ENCODE data around the gene C2orf49.

The C2orf49 gene

DNA sequence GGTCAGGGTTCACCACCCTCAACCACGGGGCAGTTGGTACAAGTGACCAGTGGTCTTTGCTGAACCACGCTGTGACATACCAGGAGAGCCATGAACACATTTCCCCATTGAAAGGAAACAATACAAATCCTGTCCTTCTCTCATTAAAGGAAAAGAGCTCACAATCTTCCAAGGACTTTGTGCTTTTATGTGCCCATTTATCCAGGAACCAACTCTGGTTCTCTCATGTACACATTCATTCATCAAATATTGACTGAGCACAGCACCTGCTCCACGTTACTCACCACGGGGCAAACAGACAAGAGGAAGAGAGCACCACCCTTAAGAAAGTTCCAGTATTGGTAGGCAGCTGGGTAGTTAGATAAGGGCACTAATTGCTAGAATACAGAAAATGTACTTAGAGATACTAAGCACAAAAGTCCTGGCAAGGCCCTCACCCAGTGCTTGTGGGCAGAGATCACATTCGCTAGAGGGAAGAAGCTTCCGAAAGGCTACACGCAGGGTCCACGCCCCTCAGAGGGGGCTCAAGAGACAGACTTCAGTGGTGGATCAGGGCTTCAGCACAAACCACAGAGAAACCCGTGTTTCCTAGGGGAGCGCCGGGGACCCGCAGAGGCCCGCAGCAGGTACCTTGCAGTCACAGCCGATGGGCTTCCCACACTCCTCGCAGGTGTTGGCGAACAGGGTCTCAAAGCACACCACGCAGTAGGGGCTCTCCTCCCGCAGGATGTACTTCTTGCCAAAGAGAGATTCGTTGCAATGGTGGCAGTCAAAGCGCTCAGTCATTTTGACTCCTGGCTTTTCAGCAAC, 48.6 kb downstream of the C2orf49 start:
- no peak for DNase-seq

DNA sequence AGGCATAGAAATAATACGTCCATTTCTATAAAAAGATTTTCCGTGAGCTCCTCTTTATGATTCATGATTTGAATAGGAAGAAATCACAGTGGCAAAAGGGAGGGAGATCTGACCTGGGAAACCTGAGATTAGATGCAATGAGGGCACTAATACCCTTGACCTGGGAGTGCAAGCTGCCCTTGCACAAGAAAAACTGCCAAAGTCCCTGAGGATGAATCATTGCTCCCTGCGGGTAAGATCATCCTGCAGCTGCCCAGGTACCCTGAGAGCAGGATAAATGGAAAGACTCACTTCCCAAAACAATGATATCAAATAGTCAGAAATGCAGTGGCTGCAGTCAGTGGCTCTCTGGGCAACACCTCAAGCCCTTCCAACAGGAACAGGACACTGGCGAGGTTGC, 49.9 kb downstream of the C2orf49 start:
- no peak for DNase-seq

DNA sequence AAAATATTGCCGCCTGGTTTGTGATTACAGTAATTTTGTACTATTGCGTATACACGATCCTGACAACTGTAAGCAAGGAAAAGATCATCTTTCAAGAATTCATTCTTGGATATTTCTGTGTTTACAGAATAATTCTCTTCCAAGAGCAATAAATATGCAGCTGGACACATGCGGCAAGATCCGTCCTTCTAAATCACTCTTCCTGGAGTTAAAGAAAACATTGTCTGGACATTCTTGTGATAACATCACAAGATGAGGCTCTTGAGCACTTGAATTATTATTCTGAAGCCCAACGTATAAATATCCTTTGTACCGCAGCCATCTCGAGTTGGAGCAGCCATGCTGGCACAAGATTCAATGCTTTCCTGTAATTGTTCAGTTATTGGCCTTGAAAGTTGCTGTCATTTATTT, 51.6 kb downstream of the C2orf49 start:
- DNase-seq = no peak

DNA sequence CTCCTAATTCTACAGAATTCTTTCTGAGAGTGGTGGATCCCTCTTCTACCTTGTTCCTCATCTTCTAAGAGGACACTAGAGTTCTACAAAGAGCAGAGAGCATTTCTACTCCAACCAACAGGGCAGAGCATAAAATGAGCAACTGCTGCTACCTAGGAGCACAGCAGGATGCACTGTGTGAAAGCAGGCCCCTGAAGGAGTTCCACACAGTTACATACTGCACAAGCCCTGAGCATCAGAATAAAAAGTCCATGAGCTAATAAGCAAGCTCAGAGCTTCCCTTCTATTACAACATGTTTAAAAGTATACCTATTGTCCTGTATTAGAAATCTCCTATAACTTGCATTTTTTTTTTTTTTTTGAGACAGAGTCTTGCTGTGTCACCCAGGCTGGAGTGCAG, 53.1 kb downstream of the C2orf49 start:
- DNase-seq = no peak

- no peak for DNase-seq
Observed at GRCh38 chr2:105391058-105391627, 53.8 kb downstream of the C2orf49 start.

GRCh38 chr2:105391763-105392662, 54.7 kb downstream of the C2orf49 start:
- DNase-seq = no peak

DNA sequence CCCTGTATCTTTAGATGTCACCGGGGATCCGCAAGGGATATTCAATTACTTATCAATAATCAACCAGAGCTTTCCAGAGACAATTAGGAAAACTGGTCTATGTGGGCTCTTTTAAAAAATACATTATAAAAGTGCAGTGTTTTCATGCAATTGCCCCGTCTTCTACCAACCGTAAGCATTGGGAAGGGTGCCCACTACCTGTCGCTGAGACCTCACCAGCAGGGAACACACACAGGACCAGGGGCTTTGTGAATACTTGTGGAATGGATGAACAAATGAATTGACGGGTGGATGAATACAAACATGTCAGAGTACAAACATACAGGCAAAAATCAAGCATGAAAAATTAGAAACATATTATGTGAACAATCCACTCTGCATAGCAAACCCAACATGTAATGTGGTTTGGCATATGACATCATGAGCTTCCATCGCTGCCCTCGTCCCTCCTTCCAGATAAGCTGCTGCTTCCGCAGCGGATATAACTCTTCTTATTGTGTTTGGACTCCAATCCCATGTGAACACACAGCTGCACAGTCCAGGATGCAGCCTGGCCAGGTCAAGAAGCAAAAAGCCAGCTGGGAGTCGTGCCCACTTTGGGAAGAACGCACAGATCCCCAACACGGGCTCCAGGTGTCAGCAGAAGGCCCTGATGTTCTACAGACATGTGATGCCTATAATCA, 56.2 kb downstream of the C2orf49 start:
- no peak for DNase-seq

DNA sequence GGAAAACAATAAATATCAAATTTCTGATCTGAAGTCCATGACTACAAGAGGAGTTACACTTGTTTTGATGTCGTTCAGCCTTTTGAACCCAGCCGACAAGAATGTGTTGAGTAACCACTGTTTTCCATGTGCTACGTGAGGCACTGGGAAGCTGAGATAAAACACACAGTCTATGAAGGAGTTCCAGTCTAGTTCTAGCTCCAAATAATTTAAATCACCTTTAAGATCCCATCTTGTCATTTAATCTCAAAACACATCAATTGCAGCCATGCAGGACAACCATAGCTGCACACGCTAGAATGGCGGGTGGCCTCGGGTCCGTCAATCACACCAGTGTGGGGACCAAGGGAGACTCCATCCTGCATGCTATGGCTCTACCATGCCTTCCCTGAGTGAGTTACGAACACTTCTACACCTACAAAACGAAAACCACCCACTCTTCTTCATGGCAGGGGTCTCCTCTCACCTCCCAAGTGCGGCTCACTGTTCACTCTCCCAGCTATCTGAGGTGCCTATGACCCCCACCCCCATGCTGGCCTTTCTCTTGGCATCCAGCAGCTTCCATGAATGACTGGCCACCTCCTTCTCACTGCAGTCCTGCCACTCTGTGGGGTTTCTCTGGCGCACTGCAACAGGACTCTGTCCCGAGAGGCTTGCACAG, 57.7 kb downstream of the C2orf49 start:
- DNase-seq = no peak

- no peak for DNase-seq
Observed at GRCh38 chr2:105395691-105396090, 58.4 kb downstream of the C2orf49 start.

DNA sequence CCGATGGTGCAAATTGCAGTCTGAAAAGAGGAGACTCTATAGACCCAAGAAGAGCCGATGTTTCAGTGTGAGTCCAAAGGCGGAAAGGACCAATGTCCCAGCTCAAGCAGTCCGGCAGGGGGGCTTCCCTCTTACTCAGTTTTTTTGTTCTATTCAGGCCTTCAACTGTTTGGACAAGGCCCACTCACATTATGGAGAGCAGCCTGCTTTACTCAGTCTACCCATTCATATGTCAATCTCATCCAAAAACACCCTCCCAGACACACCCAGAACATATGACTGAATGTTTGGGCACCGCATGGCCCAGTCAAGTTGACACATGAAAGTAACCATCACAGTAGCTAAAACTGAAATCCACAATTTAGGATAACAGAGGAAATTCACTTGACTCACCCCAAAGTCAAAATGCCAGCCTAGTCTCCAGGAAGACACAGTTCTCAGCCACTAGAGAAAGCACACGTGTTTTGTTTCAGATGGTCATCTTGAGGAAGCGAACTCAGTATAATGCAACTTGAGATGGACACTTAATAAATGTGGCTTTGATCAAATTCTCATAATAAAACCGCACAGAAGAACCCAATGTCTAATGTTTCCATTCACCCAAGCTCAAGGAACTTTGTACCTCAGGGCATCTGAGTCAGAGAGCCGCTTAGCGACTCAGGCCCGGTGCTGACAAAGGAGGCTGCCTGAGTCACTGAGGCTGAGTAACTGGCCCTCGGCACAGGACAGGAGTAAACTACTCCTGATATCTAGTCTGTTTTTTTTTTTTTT, 59.1 kb downstream of the C2orf49 start:
- DNase-seq = no peak

DNA sequence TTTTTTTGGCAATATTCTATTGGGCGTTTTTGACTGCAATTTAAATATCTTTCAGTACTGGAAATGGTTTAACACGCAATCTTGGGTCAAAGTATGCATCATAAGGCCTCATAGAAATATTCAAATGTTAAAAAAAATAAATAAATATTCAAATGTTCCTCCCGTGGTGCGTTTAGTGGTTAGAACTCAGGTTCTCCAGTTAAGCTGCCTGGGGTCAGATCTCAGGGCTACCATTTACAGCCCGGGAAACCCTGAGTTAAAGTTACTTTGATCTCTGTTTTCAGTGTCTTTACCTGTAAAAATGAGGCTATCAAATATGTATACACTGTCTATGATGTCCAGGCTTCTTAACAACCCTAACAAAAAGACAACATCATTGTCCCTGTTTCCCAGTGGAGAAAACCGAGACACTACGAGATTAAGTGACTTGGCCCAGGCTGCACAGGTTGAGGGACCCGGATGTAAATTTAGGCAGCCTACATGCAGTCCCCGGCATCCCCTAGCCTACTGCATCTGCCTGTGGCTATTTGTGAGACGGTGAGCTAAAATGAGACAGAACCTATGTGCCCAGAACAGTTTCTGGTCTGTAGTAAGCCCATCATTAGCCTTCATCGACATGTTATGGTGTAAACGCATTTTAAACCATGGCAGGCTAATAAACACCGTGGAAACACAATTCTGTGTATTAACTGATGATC, 59.8 kb downstream of the C2orf49 start:
- no peak for DNase-seq

- DNase-seq = no peak
Observed at GRCh38 chr2:105397953-105398335, 60.6 kb downstream of the C2orf49 start.

DNA sequence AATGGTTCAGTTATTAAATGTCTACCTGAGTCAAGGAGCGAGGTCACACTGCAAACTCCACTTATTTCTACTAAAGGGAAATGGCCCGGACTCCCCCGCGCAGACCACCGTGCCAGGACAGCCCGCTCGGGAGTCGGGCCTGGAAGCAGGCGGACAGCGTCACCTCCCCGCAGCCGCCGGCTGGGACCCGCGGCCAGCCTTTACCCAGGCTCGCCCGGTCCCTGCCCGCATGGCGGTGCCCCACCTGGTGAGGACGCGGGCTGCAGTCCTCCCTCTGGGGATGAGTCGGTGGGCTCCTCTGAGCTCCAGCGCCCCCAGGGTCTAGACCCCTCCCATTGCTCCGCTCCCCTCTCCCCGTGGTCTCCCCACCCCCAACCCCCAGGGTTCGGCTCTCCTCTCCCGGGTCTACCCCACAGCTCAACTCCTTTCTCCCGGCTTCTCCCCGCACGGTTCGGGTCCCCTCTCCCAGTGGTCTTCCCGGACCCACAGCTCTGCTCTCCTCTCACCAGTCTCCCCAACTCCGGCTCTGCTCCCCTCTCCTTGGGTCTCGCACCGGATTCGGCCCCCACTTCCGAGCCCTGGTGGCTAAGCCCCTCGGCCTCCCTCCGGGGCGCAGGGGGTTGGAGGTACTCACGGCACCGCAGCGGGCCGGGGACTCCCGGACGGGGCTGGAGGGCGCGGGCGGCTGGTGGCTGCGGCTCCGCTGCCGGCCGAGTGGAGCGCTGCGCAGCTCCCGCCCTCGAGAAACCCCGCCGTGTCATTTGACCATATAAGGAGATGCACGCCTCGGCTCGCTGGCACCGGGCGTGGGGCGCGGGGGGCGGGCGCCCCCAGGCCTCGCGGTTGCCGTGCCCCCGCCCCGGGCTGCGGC, 61.2 kb downstream of the C2orf49 start, which contains the start of gene FHL2:
TSS of gene FHL2 (minus strand) at position 716 of the 871 bp plus-strand sequence. CDS start 12,535 bp downstream, outside the sequence.
- DNase-seq = no peak

Data from GF-D8 (cell line).